GM18951 (cell line): ENCODE results near the gene FTCD.

Experiments
- POLR2A ChIP-seq: IDR thresholded peaks from 4 replicates; pipeline ENCODE4 v1.6.1; 2011; ENCODE audit warnings: mild to moderate bottlenecking; ENCODE audit not compliant: insufficient read length, insufficient read depth; ENCODE audit errors: extremely low read depth
- in situ Hi-C: fragments of 300-500 bp; cut with MboI; formaldehyde crosslinking; loops from one replicate; pipeline ENCODE4 v1.12.0; 2022; ENCODE audit warnings: low sequenced_read_pairs, mixed read lengths, inconsistent platforms; ENCODE audit not compliant: unreplicated experiment

Gene FTCD

DNA sequence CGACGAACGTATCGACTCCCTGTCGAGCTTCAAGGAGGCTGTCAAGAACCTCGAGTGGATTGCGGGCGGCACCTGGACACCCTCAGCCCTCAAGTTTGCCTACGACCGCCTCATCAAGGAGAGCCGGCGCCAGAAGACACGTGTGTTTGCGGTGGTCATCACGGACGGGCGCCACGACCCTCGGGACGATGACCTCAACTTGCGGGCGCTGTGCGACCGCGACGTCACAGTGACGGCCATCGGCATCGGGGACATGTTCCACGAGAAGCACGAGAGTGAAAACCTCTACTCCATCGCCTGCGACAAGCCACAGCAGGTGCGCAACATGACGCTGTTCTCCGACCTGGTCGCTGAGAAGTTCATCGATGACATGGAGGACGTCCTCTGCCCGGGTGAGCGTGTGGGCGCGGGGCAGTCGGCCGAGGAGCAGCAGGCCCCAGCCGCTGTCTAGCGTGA, 29.5 kb downstream of the FTCD start:
- no peak for TF ChIP-seq POLR2A
- in situ Hi-C loops = no loop called here

DNA sequence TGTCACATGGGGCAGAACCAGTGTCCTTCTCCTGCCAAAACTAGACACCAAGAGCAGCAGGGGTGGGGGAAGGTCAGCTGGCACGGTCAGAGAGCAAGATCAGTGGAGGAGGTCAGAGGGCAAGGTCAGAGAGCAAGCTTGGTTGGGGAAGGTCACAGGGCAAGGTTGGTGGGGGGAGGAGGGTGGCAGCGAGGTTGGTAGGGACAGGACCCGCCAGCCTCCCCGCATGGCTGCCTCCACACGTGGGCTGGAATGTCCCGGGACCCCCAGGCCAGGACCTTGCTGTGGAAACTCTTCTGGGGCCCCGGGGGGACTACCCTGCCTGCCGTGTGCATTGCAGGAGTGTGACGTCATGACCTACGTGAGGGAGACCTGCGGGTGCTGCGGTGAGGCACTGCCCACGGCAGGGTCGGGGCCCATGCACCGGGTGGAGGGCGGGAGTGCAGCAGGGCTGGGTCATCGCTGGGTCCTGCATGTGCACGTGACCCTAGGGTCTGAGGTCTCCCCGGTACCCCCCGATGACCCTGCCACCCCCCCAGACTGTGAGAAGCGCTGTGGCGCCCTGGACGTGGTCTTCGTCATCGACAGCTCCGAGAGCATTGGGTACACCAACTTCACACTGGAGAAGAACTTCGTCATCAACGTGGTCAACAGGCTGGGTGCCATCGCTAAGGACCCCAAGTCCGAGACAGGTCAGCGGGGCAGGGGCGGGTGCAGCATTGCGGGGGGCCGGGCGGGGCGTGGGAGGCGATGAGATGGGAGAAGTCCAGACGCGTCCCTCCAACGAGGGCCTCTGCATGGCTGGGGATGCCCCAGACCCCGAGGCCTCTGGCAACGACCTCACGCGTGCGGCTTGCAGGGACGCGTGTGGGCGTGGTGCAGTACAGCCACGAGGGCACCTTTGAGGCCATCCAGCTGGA, 30.2 kb downstream of the FTCD start:
- no peak for TF ChIP-seq POLR2A
- in situ Hi-C loops = no loop called here

- in situ Hi-C loops = no loop called here
- TF ChIP-seq POLR2A = no peak
Observed at GRCh38 chr21:46124083-46124925, 31.1 kb downstream of the FTCD start.

GRCh38 chr21:46122758-46123683, 32.4 kb downstream of the FTCD start:
- no peak for TF ChIP-seq POLR2A
- in situ Hi-C loops = no loop called here

DNA sequence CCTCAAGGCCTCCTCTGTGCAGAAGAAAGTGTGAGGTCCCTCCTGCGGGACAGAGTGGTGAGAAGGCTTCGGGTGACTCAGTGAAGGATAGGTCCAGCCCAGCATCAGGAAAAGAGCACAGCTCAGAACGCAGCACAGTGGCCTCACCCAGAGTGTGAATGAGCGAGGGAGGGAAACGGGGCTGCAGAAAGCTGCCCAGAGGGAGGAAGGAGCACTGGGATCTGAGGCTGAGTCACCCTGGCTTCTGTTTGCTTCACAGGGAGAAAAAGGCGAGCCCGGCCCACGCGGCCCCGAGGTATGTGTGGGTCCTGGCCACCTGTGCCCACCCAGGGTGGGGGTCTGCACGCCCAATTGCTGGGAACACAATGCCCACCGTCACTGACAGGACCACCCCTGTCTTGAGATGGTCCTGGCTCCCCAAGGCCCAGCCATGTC, 33.1 kb downstream of the FTCD start:
- in situ Hi-C loops = no loop called here
- no peak for TF ChIP-seq POLR2A

GRCh38 chr21:46121286-46122221, 33.8 kb downstream of the FTCD start:
- no peak for TF ChIP-seq POLR2A
- in situ Hi-C loops = no loop called here

DNA sequence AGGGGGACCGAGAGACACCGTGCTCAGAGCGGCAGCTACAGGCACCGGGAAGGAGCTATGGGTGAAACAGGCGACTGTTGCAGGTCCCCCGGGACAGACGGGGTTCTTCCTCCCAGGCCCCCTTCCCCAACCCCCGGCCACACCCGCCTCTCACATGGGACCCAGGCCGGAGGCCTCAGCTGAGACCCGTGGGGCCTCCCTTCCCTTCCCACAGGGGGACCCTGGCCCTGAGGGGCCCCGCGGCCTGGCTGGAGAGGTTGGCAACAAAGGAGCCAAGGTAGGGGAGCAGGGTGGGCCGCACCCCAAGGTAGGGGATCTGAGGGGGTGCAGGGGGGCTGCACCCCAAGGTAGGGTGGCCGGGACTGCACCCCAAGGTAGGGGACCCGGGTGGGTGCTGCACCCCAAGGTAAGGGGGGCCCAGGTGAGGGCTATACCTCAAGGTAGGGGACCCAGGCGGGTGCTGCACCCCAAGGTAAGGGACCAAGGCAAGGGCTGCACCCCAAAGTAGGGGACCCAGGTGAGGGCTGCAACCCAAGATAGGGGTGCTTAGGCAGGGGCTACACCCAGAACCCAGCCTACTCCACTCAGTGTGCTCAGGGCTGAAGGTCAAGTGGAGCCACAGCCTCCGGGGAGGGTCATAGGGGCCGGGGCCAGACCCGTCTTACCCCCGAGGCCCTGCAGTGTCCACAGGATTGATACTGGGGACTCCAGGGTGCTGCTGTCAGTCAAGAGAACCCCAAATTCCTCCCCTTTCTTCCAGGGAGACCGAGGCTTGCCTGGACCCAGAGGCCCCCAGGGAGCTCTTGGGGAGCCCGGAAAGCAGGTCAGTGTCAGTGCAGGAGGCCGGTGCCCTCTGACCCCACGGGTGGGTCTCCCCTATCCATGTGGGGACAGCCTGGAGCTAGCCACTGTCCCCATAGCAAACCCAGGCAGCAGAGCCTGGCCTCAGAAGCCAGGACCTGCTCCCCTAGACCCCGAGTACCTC, 34.8 kb downstream of the FTCD start:
- TF ChIP-seq POLR2A = no peak
- in situ Hi-C loops = no loop called here

GRCh38 chr21:46119637-46120271, 35.6 kb downstream of the FTCD start:
- no peak for TF ChIP-seq POLR2A
- in situ Hi-C loops = no loop called here

DNA sequence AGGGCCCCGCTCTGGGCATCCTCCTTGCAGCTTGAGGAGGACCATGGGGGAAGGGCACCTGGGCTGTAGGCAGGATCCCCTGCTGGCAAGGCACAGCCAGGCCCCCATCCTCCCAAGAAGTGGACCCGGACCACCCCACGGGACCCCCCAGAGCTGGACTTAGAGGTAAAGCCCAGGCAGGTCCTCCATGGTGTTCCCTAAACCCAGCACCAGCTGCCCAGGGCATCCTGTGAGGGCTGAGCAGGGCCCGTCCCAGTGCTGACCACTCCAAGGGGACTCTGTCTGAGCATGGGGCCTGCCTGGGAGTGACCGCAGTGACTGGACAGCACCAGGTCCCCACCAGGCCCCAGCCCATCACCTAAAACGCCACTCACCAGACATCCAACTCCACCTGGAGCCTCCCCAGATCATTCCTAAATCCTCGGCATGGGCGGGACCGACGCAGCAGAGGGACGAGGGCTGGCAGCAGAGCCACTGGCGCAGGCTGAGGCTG, 36.2 kb downstream of the FTCD start:
- TF ChIP-seq POLR2A = no peak
- in situ Hi-C loops = no loop called here
